ENCODE data around the gene USP8.
"Not testable (repeated sequence)": the region's sequence is repeated elsewhere in the genome, so short reads cannot be mapped to it uniquely, and the experiment has no call there.

The USP8 gene

DNA sequence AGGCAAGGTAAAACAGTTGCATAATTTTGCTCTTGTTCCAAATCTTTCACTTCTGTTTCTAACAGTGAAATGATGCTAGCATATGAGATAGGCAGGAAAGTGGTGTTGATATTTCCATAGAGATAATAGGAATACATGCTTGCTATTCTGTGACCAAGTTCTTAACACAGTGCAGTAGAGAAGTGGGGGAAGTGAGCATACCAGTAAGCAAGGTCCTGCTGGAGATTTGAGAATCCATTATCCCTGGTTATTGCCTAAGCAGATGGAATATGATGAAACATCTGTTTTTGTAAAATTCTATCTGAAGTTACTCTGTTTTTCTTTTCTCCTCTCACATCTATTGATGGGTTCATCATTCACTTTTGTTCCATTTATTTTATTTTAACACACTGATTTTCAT lies 28.7 kb downstream of the USP8 start:
- DNase-seq: no peak

DNA sequence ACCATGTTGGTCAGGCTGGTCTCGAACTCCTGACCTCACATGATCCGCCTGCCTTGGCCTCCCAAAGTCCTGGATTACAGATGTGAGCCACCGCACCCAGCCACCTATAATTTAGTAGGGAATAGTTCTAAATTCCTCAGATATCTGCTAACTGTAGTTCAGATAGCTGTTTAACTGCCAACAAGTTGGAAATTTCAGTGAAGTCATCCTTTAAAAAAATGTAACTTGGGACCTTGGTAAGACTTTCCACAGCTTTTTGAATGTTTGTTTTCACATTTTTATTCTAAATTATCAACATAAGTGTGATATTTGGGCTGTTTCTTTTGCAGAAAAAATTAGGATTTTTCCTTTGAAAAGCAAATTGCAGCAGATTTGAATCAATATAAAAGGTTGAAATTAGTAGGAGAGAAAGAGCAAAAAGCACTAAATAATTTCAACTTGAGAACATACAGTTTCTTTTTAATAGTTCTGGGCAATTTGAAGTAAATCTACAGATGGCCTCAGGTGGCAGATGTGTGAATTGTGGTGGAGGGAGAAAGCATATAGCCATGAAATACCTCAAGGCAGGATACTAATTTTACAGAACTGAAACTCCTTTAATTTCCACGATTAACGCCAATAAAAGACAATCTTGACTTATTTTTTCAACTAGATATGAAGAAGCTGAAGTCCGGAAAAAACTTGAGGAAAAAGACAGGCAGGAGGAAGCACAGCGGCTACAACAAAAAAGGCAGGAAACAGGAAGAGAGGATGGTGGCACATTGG lies 34.3 kb downstream of the USP8 start:
- no peak for DNase-seq

GRCh38 chr15:50463423-50464358 lies 39.5 kb downstream of the USP8 start:
- DNase-seq: no peak

DNA sequence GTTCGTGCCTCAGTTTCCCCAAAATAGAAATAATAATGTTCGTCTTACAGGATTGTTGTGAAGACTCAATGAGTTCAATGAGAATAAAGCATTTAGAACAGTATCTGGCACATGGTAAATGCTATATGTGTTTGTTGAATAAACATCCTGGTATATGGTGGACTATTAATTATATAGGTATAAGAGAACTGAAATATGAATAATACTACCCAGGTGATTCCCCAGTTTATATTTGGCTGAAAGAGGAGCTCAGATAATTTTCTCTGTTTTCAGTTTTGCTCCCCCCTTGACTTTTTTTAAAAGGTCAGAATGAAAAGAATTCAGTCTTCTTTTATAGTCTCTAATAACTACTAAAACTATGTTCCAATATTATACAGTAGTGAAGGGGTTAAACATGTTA lies 46.9 kb downstream of the USP8 start:
- DNase-seq: no peak

GRCh38 chr15:50476143-50476542 lies 51.9 kb downstream of the USP8 start:
- DNase-seq: no peak

DNA sequence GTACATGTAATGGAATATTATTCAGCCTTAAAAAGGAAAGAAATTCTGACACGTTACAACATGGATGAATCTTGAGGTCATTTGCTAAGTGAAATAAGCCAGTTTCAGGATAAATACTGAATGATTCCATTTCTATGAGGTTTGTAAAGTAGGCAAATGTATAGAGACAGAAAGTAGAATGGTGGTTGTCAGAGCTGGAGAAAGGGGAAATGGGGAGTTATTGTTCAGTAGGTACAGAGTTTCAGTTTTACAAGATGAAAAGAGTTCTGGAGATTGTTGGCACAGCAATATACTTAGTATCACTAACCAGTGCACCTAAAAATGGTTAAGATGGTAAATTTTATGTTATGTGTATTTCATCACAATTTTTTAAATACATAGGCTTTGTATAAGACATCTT lies 60.6 kb downstream of the USP8 start:
- DNase-seq: no peak

- DNase-seq: no peak
These were observed 61.2 kb downstream of the USP8 start for GRCh38 chr15:50485389-50485788.

DNA sequence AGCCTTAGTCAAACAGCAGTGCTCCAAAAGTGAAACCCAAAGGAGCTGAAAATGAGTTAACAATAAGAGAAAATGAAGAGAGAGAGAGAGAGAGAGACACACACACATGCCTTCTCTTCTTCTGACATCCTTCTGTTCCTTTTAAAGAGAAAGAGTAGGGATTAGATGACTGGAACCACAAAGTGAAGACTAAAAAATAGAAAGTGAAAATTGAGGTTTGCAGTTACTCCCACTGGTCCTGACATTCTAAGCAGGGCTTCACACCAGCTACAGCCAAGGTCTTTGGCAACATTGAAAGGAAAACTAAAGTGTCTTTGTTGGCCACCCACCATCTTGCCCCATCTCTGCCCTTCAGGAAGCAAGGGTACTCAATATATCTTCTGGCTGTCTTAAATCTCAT lies 63.1 kb downstream of the USP8 start:
- DNase-seq: no peak

DNA sequence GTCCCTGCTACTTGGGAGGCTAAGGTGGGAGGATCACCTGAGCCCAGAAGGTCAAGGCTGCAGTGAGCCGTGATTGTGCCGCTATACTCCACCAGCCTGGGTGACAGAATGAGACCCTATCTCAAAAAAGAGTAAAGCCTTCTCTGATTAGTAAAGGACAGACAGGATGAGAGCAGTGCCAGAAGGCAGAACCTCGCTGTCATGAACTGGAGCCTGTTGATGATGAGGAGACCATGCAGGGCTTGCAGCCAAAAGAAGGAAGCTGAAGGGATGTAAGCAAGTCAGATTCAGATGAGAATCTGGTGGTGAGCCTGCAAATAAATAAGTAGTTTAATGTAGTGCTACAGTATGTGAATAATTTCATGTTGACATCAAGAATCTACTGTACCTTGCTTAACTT lies 69.4 kb downstream of the USP8 start:
- DNase-seq: no peak

DNA sequence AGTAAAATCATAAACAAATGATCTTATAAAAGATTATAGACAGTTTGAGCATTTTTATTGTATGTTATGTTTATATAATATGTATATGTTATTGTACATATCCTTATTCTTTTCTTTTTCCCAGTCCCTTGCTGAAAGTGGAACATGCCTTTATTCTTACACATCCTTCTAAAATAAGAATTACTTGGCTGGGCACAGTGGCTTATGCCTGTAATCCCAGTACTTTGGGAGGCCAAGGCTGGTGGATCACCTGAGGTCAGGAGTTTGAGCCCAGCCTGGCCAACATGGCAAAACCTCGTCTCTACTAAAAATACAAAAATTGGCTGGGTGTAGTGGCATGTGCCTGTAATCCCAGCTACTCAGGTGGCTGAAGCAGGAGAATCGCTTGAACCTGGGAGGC lies 70.3 kb downstream of the USP8 start:
- DNase-seq: not testable (repeated sequence)

DNA sequence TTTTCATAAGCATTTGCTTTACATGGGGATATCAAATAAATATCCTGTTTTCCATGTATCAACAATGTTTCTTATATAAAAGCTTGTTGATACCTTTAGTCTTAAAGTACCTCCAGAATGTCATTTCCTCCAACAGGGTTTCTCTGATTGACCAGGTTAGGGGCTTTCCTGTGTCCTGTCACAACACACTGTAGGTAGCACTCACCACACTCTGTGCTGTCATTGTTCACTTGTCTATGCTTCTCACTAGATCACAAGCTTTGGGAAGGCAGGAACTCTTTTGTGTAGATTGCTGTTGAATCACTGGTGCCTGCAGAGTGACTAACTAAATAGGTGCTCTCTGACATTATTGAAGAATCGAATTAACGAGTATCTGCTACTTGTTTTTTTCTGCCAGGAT lies 72.5 kb downstream of the USP8 start:
- DNase-seq: no peak

DNA sequence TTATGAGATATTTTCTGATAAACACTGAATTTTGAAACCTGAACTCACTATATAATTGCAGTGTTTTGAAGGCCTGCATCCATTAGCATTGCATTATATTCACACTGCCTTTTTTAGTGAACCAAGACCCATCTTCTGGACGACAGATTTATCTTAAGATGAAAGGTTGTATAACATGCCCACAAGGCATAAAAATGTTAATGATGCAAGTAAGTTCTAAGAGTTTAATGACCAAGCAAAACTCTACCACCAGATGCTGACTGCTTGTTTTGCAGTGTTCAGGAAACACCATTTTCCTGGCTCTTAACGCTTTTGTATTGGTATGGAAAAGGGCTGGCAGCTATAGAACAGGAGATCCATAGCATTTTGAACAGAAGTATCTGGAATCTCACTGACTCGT lies 76.1 kb downstream of the USP8 start:
- DNase-seq: no peak

GRCh38 chr15:50501815-50502214 lies 77.6 kb downstream of the USP8 start:
- DNase-seq: no peak

DNA sequence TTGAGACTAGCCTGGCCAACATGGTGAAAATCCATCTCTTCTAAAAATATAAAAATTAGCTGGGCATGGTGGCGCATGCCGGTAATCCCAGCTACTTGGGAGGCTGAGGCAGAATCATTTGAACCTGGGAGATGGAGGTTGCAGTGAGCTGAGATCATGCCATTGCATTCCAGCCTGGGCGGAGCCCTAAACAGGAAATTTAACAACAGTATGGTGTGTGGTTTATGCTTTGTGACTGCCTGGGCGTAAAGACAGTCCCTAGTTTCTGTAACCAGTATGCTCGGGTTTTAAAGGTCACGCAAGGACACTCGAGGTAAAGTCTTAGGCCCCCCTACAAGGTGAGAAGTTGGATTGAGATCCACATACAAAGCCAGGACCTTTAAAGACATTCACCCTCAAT lies 78.9 kb downstream of the USP8 start:
- no peak for DNase-seq

- not testable (repeated sequence) for DNase-seq
These were observed 81.5 kb downstream of the USP8 start for GRCh38 chr15:50505656-50506055.

DNA sequence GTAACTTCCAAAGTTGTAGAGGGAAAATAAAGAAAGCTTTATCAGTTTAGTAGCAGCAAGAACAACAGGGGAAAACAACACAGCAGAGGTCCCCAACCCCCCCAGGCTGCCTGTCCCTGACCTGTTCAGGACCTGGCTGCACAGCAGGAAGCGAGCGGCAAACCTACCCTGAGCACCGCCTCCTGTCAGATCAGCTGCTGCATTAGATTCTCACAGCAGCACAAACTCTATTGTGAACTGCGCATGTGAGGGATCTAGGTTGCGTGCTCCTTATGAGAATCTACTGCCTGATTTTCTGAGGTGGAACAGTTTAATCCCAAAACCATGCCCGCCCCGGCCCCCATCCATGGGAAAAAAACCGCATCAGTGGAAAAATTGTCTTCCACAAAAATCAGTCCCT lies 81.9 kb downstream of the USP8 start:
- DNase-seq: no peak

GRCh38 chr15:50513001-50513400 lies 88.8 kb downstream of the USP8 start:
- no peak for DNase-seq

DNA sequence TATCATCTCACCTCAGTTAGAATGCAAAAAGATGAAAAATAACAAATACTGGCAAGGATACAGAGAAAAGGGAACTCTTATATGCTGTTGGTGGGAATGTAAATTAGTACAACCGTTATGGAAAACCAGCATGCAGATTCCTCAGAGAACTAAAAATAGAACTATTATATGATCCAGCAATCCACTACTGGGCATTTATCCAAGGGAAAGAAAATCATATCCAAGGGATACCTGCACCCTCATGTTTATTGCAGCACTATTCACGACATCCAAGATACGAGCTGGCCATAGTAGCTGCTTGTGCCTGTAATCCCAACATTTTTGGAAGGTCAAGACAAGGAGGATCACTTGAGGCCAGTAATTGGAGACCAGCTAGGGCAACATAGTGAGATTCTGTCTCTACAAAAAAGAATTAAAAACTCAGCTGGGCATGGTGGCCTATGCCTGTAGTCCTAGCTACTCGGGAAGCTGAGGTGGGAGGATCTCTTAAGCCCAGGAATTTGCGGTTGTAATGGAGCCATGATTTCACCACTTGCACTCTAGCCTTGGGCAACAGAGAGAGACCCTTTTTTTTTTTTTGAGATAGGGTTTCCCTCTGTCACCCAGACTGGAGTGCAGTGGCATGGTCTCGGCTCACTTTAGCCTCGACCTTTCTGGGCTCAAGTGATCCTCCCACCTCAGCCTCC lies 95.7 kb downstream of the USP8 start:
- no peak for DNase-seq

GRCh38 chr15:50523851-50524251 lies 99.6 kb downstream of the USP8 start:
- DNase-seq: no peak

DNA sequence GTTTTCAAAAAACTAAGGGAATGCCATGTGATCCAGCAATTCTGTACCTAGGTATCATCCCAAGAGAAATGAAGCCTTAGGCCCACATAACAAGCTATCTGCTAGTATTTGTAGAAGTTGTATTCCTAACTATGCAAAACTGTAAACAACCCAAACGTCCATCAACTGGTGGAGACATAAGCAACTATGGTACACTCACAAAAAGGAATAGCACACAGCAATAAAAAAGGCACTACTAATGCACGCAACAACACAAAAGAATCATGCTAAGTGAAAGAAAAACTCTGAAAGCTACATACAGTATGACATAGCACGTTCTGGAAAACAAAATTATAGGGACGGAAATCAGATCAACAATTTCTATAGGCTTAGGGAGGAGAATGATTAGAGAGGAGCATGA lies 107.0 kb downstream of the USP8 start:
- no peak for DNase-seq

- no peak for DNase-seq
These were observed 107.6 kb downstream of the USP8 start for GRCh38 chr15:50531766-50532165.

DNA sequence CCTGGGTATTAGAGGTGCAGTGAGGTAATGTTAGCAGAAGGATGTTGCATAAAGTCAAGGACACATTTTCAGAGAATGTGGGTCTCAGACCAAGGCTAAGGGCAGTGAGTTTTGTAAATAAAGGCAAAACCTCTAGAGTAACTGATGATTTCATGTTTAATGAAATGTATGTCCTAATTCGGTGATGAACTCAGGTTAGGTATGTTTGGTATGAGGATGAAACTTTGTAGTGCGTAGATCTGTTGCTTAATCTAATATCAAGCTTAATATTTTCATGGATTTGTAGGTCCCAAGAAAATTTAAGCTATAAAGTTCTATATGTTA lies 118.6 kb downstream of the USP8 start:
- no peak for DNase-seq

GRCh38 chr15:50543556-50543955 lies 119.4 kb downstream of the USP8 start:
- DNase-seq: no peak

DNA sequence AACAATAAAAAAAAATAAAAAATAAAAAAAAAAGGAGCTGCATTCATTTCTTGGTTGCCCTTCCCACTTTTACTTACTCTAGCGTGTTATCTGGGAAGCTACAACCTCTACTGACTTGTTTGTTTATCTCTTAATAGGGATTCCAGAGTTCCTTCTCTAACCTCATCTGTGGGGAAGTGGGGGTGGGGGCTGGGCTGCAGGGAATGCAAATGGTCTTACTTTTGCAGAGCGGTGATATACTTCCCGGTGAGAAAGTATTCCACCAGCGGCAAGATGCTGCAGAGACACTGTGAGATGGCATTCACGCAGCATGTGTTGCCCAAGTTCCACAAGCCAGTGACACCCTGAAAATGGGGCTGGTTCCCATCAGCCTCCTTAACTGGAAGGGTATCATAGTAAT lies 120.2 kb downstream of the USP8 start:
- DNase-seq: no peak
